HepG2 (cell line): ENCODE data around the gene RPSA. TPM values are rescaled to one million over a fixed set of nuclear protein-coding genes. Genes with fewer than 3 reads are reported as not detected.

Source experiments
- ATAC-seq: fragments of 200-7000 bp; cut with Tn5 transposase; 3 replicates; pipeline ENCODE4 v1.9.1; 2020; ENCODE audit warnings: mild to moderate bottlenecking, moderate library complexity
- BruUV-seq: library from RNA; stranded (reverse); fragments of 400-500 nt; replicated peaks from 2 replicates; lab custom pipeline; 2021; lab: Mats Ljungman, UMichigan
- CTCF ChIA-PET: fragments of 300-600 bp; formaldehyde crosslinking; extraction: SDS; loops from one replicate; lab custom pipeline; 2021; ENCODE audit warnings: low total read pairs, inconsistent platforms, low intra/inter-chr PET ratio; lab: Yijun Ruan, JAX
- POLR2A ChIA-PET: fragments of 350-600 bp; sonication (Branson Sonifier 250); formaldehyde crosslinking; loops from one replicate; lab custom pipeline; 2020; ENCODE audit warnings: antibody characterized with exemption, inconsistent platforms; lab: Yijun Ruan, JAX
- DNase-seq: peaks from one replicate; pipeline ENCODE4 v3.0.0-alpha.2; 2015; ENCODE audit warnings: low spot score
- FAIRE-seq: peaks from 3 replicates; lab custom pipeline; 2011; peaks lifted over from hg19 to GRCh38; lab: Jason Lieb, UNC
- H2AFZ ChIP-seq: one replicate; pipeline ENCODE4 v1.6.1; 2011; ENCODE audit warnings: low read length, inconsistent platforms
- H3K27ac ChIP-seq: fragments of 300-600 bp; 3 replicates; pipeline ENCODE4 v1.8.0; 2011; ENCODE audit warnings: mixed run types, mild to moderate bottlenecking, mixed read lengths, low read length, inconsistent platforms; ENCODE audit not compliant: insufficient read depth; ENCODE audit errors: extremely low read length
- H3K27me3 ChIP-seq, 2 experiments: fragments of 200-600 bp in 1 of 2; 2 replicates in 1 of 2; 3 replicates in 1 of 2; pipeline versions ENCODE4 v1.6.0 to v1.8.0; 2011; ENCODE audit warnings: low read length in 2 of 2, mild to moderate bottlenecking in 2 of 2, moderate library complexity in 2 of 2, inconsistent platforms in 1 of 2; ENCODE audit not compliant: insufficient read depth in 2 of 2, control insufficient read depth in 1 of 2
- H3K36me3 ChIP-seq, 2 experiments: fragments of 200-600 bp in 1 of 2; replicated peaks in 1 of 2; 2 replicates in 1 of 2; 3 replicates in 1 of 2; pipeline versions ENCODE4 v1.5.1 to v1.8.0; 2011; ENCODE audit warnings: low read length in 2 of 2, inconsistent platforms in 1 of 2; ENCODE audit not compliant: insufficient read depth in 2 of 2, control insufficient read depth in 1 of 2
- H3K4me1 ChIP-seq: 2 replicates; pipeline ENCODE4 v1.5.1; 2012; ENCODE audit warnings: low read length, inconsistent platforms; ENCODE audit not compliant: insufficient read depth
- H3K4me2 ChIP-seq: 2 replicates; pipeline ENCODE4 v1.6.0; 2011; ENCODE audit warnings: low read depth, low read length, inconsistent platforms
- H3K4me3 ChIP-seq, 3 experiments: fragments of 200-600 bp in 1 of 3; sonication (generic), shearing (Covaris generic) in 1 of 3; replicated peaks in 1 of 3; 2 replicates each; pipeline ENCODE4 v1.5.1; 2011 to 2016; ENCODE audit warnings: low read length in 3 of 3, inconsistent platforms in 2 of 3, low read depth in 2 of 3, mild to moderate bottlenecking in 2 of 3, control low read depth in 1 of 3, mixed read lengths in 1 of 3; ENCODE audit not compliant: insufficient read depth in 1 of 3
- H3K79me2 ChIP-seq: one replicate; pipeline ENCODE4 v1.6.1; 2011; ENCODE audit warnings: low read length, inconsistent platforms; ENCODE audit not compliant: insufficient read depth
- H3K9ac ChIP-seq: 2 replicates; pipeline ENCODE4 v1.6.0; 2011; ENCODE audit warnings: mild to moderate bottlenecking, low read depth, low read length, inconsistent platforms; ENCODE audit not compliant: insufficient read depth
- H3K9me3 ChIP-seq: 2 replicates; pipeline ENCODE4 v1.5.1; 2012; ENCODE audit warnings: mild to moderate bottlenecking, low read length
- H4K20me1 ChIP-seq: 2 replicates; pipeline ENCODE4 v1.6.0; 2011; ENCODE audit warnings: inconsistent platforms, mild to moderate bottlenecking, low read length, moderate library complexity; ENCODE audit not compliant: insufficient read depth
- CEBPB ChIP-seq: IDR thresholded peaks from 2 replicates; pipeline ENCODE4 v1.6.1; 2011; ENCODE audit warnings: low read depth, low read length, improper control_type of control experiment, borderline replicate concordance
- GATAD2A ChIP-seq: IDR thresholded peaks from 2 replicates; pipeline ENCODE4 v1.6.1; 2016
- KAT2B ChIP-seq: fragments of 150-350 bp; IDR thresholded peaks from 2 replicates; pipeline ENCODE4 v1.6.1; 2014; ENCODE audit warnings: low read depth, low read length, borderline replicate concordance
- MAFF ChIP-seq: IDR thresholded peaks from 2 replicates; pipeline ENCODE4 v1.6.1; 2011; ENCODE audit warnings: low read depth, low read length, improper control_type of control experiment
- MATR3 ChIP-seq: sonication (generic); formaldehyde crosslinking; IDR thresholded peaks from 2 replicates; pipeline ENCODE4 v1.4.0; 2020; ENCODE audit warnings: missing genetic modification reagents
- NCOR1 ChIP-seq: fragments of 200-600 bp; sonication (generic); IDR thresholded peaks from 2 replicates; pipeline ENCODE4 v1.7.0; 2017; ENCODE audit warnings: antibody characterized with exemption, low read length, borderline replicate concordance
- NR2F2 ChIP-seq: IDR thresholded peaks from 2 replicates; pipeline ENCODE4 v1.6.1; 2012; ENCODE audit warnings: low read depth, inconsistent platforms, borderline replicate concordance
- NR2F6 ChIP-seq, 2 experiments: IDR thresholded peaks; 2 replicates each; pipeline ENCODE4 v1.6.1; 2016; ENCODE audit warnings: antibody characterized with exemption in 1 of 2, mild to moderate bottlenecking in 1 of 2
- RNF219 ChIP-seq: sonication (generic); formaldehyde crosslinking; IDR thresholded peaks from 2 replicates; pipeline ENCODE4 v1.5.0; 2020; ENCODE audit warnings: mild to moderate bottlenecking, missing genetic modification reagents
- SMARCE1 ChIP-seq: fragments of 450-650 bp; IDR thresholded peaks from 2 replicates; pipeline ENCODE4 v1.6.1; 2017; ENCODE audit warnings: borderline replicate concordance
- SOX6 ChIP-seq, 2 experiments: fragments of 450-650 bp in 1 of 2; sonication (generic) in 1 of 2; formaldehyde crosslinking in 1 of 2; IDR thresholded peaks; 2 replicates each; pipeline versions ENCODE4 v1.4.0 to v1.6.1; 2017 to 2020; ENCODE audit warnings: antibody characterized with exemption in 1 of 2, mild to moderate bottlenecking in 1 of 2, missing genetic modification reagents in 1 of 2
- TRIM24 ChIP-seq: sonication (generic); formaldehyde crosslinking; IDR thresholded peaks from 2 replicates; pipeline ENCODE4 v1.8.0; 2022; ENCODE audit warnings: mild to moderate bottlenecking, missing genetic modification reagents
- ZFP90 ChIP-seq: sonication (generic); formaldehyde crosslinking; IDR thresholded peaks from 2 replicates; pipeline ENCODE4 v1.8.0; 2022; ENCODE audit warnings: missing genetic modification reagents, mild to moderate bottlenecking, inconsistent platforms, borderline replicate concordance
- ZNF160 ChIP-seq: sonication (generic); formaldehyde crosslinking; IDR thresholded peaks from 2 replicates; pipeline ENCODE4 v1.8.0; 2022; ENCODE audit warnings: mild to moderate bottlenecking, inconsistent platforms, missing genetic modification reagents
- ZNF556 ChIP-seq: sonication (generic); formaldehyde crosslinking; IDR thresholded peaks from 2 replicates; pipeline ENCODE4 v1.4.0; 2020; ENCODE audit warnings: mild to moderate bottlenecking, missing genetic modification reagents, borderline replicate concordance
- WGBS: methylation state at CpG from one replicate; pipeline ENCODE4 v1.1.6; 2017; ENCODE audit warnings: low lambda C conversion rate; 5-methylcytosine and 5-hydroxymethylcytosine counted together
- in situ Hi-C: cut with HindIII; loops from 2 replicates; pipeline ENCODE4 v1.10.0; 2017; ENCODE audit warnings: low pct_unique_long_range_greater_than_20kb; ENCODE audit not compliant: extremely low pct_ligation_motif_present
- intact Hi-C: fragments of 100-400 bp; cut with micrococcal nuclease; formaldehyde crosslinking; loops from one replicate; pipeline ENCODE4 v1.10.0; 2022; ENCODE audit not compliant: unreplicated experiment
- polyA plus RNA-seq, 8 experiments: library from polyadenylated mRNA; depleted of rRNA in 3 of 8; stranded (reverse) in 7 of 8; unstranded in 1 of 8; fragments of >200 nt; fragmentation: Illumina TruSeq in 4 of 8; extraction: Trizol in 4 of 8; gene quantifications; 2 replicates each; pipeline versions ENCODE4 v1.2.1 to v1.2.3, GENCODE V29; 2011 to 2016; ENCODE audit warnings: low read depth in 4 of 8, missing spikeins in 1 of 8, mixed read lengths in 1 of 8; ENCODE audit not compliant: insufficient read depth in 1 of 8
- total RNA-seq, 5 experiments: library from RNA; depleted of rRNA; stranded (reverse); fragments of >200 nt; fragmentation: Illumina TruSeq; extraction: Trizol; gene quantifications; 2 replicates each; pipeline ENCODE4 v1.2.3, GENCODE V29; 2016; ENCODE audit warnings: low read depth in 1 of 5
- TF ChIP-seq, protein P1 (sequence below): sonication (generic); formaldehyde crosslinking; IDR thresholded peaks from 2 replicates; pipeline ENCODE4 v1.8.1; 2023; ENCODE audit warnings: mild to moderate bottlenecking, inconsistent platforms, moderate library complexity, missing genetic modification reagents, borderline replicate concordance
- TF ChIP-seq, protein P2 (sequence below): sonication (generic); formaldehyde crosslinking; conservative IDR thresholded peaks from 2 replicates; pipeline ENCODE4 v1.4.0; 2020; ENCODE audit warnings: missing genetic modification reagents
- TF ChIP-seq, protein P3 (sequence below): sonication (generic); formaldehyde crosslinking; IDR thresholded peaks from 2 replicates; pipeline ENCODE4 v1.4.0; 2020; ENCODE audit warnings: mild to moderate bottlenecking, missing genetic modification reagents, borderline replicate concordance

RPSA gene
- total and polyA plus RNA-seq, 2 of the 13 experiments (the other 11 are each of a cell fraction or from before 2014, with no cell fraction given): 1,683 to 3,226 TPM

GRCh38 chr3:39362812-39363211 is 43.7 kb upstream of the RPSA start:
- H3K79me2 ChIP-seq: no peaks in the 10 kb centered on the region
- peak; percentile 54 for ATAC-seq

More at GRCh38 chr3:39362812-39363211, 43.7 kb upstream of the RPSA start:
- no TSS peak for BruUV-seq
- Histone ChIP-seq H3K9ac (no peak overlapping the region), H2AFZ (no peak overlapping the region), H3K27me3 (no peaks in the 10 kb centered on the region), H3K4me2 (peak overlapping the region; percentile 30), H3K36me3 (no peaks in the 10 kb centered on the region), H4K20me1 (no peaks in the 10 kb centered on the region), H3K9me3 (no peaks in the 10 kb centered on the region), H3K4me1 (peaks cover 19% of the 10 kb centered on the region), H3K27ac (no peak overlapping the region), H3K4me3 (no peak overlapping the region)
- in situ Hi-C loops: no loop called here
- CTCF ChIA-PET: no interaction called here
- POLR2A ChIA-PET: no interaction called here
- intact Hi-C loops: no loop called here
- FAIRE-seq (no peak), DNase-seq (no peak)
- WGBS: 9% methylated on average over 2 of the region's 2 CpGs
- no peak for TF ChIP-seq KAT2B
- no peak for TF ChIP-seq TRIM24 (CRISPR knock-in tag)
- TF ChIP-seq MAFF: no peak
- no peak for TF ChIP-seq ZNF556
- peak; percentile 56 for TF ChIP-seq NR2F6 (IDR thresholded peaks at IDR 0.05)
- no peak for TF ChIP-seq NR2F6 (CRISPR knock-in tag; IDR thresholded peaks at IDR 0.05)
- no peak for TF ChIP-seq NCOR1
- TF ChIP-seq, protein P1, sequence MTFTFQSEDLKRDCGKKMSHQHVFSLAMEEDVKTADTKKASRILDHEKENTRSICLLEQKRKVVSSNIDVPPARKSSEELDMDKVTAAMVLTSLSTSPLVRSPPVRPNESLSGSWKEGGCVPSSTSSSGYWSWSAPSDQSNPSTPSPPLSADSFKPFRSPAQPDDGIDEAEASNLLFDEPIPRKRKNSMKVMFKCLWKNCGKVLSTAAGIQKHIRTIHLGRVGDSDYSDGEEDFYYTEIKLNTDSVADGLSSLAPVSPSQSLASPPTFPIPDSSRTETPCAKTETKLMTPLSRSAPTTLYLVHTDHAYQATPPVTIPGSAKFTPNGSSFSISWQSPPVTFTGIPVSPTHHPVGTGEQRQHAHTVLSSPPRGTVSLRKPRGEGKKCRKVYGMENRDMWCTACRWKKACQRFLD (CRISPR knock-in tag): no peak
- 0 out of 2 replicates have a peak, but pooled peaks have one; percentile 4 for TF ChIP-seq CEBPB
- TF ChIP-seq RNF219 (CRISPR knock-in tag): no peak
- no peak for TF ChIP-seq ZFP90
- TF ChIP-seq, protein P2, sequence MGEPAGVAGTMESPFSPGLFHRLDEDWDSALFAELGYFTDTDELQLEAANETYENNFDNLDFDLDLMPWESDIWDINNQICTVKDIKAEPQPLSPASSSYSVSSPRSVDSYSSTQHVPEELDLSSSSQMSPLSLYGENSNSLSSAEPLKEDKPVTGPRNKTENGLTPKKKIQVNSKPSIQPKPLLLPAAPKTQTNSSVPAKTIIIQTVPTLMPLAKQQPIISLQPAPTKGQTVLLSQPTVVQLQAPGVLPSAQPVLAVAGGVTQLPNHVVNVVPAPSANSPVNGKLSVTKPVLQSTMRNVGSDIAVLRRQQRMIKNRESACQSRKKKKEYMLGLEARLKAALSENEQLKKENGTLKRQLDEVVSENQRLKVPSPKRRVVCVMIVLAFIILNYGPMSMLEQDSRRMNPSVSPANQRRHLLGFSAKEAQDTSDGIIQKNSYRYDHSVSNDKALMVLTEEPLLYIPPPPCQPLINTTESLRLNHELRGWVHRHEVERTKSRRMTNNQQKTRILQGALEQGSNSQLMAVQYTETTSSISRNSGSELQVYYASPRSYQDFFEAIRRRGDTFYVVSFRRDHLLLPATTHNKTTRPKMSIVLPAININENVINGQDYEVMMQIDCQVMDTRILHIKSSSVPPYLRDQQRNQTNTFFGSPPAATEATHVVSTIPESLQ: no peak
- TF ChIP-seq MATR3: no peak
- no peak for TF ChIP-seq SMARCE1
- no peak for TF ChIP-seq ZNF160 (CRISPR knock-in tag)
- TF ChIP-seq, protein P3, sequence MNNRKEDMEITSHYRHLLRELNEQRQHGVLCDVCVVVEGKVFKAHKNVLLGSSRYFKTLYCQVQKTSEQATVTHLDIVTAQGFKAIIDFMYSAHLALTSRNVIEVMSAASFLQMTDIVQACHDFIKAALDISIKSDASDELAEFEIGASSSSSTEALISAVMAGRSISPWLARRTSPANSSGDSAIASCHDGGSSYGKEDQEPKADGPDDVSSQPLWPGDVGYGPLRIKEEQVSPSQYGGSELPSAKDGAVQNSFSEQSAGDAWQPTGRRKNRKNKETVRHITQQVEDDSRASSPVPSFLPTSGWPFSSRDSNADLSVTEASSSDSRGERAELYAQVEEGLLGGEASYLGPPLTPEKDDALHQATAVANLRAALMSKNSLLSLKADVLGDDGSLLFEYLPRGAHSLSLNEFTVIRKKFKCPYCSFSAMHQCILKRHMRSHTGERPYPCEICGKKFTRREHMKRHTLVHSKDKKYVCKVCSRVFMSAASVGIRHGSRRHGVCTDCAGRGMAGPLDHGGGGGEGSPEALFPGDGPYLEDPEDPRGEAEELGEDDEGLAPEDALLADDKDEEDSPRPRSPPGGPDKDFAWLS (CRISPR knock-in tag): no peak
- 0 out of 2 replicates have a peak, but pooled peaks have one; percentile 42 for TF ChIP-seq NR2F2
- TF ChIP-seq GATAD2A (CRISPR knock-in tag): peak; percentile 32; the same call in 1 of the 2 replicates
- TF ChIP-seq SOX6 (IDR thresholded peaks at IDR 0.05): no peak
- TF ChIP-seq SOX6 (CRISPR knock-in tag; IDR thresholded peaks at IDR 0.05): 0 out of 2 replicates have a peak, but pooled peaks have one; percentile 30
